Fibroblast of lung (primary cell): ENCODE measurements around the gene ZSWIM6.

Experiments used
- EZH2 ChIP-seq: IDR thresholded peaks from 2 replicates; pipeline ENCODE4 v1.5.1; 2012; ENCODE audit warnings: low read length, control low read depth, mild to moderate bottlenecking; ENCODE audit errors: missing control alignments
- TF ChIP-seq, protein P1 (sequence below), 2 donors: IDR thresholded peaks in 1 of 2; conservative IDR thresholded peaks in 1 of 2; 1 replicate in 1 of 2; 2 replicates in 1 of 2; pipeline ENCODE4 v1.5.1; 2011 to 2012; ENCODE audit warnings: low read length in 2 of 2, control low read depth in 1 of 2, inconsistent platforms in 1 of 2, low read depth in 1 of 2, mild to moderate bottlenecking in 1 of 2

DNA sequence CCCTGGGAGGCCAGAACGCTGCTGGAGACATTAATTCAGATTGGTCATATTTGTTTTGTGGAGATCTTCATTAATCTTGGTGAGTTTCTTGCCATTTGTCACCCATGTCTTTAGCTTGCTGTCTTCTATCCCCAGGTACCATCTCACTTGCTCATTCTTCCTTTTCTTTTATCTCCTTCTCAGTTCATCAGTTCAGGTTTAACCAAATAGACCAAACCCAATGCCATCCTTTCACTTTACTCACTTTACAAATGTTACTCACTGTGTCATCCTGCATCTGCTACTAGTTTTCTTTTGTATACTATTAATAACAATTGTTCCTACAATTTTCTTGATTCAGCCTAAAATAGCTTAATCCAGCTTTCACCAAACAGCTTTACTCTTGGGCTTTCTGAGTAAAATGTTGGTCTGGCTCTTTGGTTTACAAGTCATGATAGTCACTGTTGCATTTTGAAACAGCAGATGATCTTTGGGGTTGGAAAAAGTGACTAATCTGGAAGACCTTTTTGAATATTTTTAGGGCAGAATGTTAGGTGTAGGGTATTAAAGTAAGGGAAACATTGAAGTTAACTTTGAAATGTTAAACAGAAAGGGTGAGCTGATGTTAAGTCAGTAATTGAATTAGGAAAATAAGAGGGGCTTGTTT lies 246.9 kb downstream of the ZSWIM6 start:
- TF ChIP-seq, protein P1, sequence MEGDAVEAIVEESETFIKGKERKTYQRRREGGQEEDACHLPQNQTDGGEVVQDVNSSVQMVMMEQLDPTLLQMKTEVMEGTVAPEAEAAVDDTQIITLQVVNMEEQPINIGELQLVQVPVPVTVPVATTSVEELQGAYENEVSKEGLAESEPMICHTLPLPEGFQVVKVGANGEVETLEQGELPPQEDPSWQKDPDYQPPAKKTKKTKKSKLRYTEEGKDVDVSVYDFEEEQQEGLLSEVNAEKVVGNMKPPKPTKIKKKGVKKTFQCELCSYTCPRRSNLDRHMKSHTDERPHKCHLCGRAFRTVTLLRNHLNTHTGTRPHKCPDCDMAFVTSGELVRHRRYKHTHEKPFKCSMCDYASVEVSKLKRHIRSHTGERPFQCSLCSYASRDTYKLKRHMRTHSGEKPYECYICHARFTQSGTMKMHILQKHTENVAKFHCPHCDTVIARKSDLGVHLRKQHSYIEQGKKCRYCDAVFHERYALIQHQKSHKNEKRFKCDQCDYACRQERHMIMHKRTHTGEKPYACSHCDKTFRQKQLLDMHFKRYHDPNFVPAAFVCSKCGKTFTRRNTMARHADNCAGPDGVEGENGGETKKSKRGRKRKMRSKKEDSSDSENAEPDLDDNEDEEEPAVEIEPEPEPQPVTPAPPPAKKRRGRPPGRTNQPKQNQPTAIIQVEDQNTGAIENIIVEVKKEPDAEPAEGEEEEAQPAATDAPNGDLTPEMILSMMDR (conservative IDR thresholded peaks at IDR 0.05 in 1 of 2, IDR thresholded peaks at IDR 0.05 in 1 of 2; ENCODE audit: low read depth in 1 of 2, low read length in 2 of 2), result no peak
- no peak for TF ChIP-seq EZH2
